Measurements from ENCODE around the gene TXNIP.

TXNIP gene

DNA sequence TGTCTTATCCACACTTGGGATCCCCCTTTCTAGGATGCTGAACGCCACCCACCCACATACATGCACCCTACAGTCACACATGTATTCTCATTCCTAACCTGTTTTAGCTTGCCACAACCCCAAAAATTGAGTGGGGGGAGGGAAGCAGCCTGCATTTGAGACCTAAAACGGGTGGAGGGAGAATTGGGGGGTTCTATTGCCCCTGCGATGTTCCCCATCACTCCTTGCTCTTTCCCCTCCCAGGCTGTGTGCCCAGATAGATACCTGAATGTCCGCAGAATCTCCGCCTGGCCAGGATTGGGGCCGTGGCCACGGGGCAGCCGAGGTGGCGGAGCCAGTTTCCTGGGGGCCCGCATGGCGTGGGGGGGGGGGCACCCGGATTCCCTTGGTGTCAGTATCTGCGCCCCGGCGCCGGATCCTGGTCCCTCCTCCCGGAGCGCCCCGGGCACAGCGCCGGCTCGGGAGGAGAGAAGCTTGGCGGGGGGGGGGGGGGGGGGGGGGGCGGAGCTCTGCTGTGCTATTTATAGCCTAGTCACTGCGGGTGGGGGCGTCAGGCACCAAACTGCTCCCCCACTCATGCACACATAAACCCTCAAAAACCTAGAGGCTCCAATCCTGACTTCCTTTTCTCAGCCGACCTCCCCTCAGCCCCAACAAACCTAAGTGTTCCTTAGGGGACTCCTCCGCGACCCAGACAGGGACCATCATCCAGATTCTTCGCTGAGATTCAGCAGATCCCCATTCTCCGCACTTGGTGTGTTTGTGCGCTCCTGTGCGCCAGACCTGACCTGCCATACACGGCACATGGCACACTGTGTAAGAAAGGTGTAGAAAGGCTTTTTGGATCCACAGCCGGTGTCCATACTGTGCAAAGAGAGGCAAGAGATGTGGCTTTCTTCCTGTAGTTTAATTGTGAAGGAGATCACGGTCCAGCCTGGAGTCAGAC, 33.9 kb downstream of the TXNIP start:
- DNase-seq (ENCODE audit: low read depth), result no peak

DNA sequence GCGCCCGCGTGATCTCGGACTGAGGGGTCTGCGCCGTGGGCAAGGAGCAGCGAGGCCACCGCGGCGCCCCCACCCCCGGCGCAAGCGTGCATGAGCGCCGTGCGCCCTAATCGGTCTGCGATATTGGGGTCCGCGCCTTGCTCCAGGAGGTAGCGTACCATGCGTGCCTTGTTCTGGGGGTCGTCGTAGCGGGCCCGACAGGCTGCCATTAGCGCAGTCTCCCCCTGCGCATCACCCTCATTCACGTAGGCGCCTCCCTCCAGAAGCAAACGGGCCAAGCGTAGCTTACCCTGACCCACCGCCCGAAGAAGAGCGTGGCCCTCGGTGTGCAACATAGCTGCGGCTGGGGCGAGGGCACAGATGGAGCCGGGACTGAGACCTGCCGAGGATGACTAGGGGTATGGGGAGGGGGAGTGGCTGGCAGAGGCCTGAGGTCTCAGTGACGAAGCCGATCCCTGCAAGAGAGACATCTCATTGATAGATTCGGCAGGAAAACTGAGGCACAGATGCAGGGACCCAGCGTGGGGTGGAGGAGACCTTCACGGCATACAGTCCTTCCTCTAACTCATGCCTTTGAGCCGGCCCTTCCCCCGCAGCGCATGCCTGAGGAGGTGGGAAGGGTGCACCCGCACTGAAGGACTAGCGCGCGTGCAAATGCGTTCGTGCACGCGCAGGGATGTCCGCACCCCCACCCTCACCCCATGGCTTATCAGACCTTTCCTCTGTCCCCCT, 34.8 kb downstream of the TXNIP start:
- no peak for DNase-seq (ENCODE audit: low read depth)

DNA sequence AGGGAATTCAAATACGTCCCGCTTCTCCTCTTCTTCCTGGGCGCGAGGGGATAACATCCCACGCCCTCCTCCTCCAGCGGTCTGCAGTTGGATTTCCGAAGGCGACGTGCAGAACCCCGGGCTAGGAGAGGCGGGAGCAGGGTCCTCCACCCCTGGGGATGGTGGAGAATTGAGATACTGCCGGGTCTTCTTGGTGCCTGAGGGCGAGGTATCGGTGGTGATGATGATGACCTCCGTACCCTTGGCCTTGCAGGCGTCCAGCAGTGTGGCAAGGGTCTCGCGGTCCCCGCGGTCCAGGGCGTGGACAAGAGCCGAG, 35.3 kb downstream of the TXNIP start:
- DNase-seq (ENCODE audit: low read depth), result no peak

DNA sequence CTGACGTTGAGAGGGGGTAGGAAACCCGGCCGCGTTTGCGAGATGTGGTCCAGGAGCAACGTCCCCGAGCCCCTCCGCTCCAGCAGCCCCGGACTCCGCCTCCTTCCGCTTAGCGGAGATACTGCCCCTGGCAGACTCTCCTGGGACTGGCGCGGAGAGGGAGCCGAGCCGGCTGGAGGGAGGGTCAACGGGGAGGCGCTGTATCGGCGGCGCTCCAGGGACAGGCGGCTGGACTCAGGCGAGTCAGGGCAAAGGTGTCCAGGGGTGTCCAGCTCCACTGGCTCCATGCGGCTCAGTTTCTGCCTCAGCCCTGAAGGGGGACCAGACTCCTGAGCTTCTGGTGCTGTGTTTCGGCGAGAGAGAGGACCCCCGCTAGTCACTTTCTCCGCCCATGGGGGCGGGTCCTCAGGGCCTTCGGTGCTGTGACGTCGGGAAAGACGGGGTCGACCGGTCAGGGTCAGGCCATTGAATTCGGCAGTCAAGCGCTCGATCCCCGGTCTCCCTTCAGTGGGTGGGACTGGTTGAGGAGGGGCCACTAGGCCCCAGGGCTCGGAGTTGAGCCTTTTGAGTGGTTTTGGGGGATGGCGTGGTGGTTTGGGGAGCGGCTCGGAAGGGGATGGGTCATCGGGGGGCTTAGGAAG, 35.8 kb downstream of the TXNIP start:
- peak; percentile 60 for DNase-seq (ENCODE audit: low read depth)

DNA sequence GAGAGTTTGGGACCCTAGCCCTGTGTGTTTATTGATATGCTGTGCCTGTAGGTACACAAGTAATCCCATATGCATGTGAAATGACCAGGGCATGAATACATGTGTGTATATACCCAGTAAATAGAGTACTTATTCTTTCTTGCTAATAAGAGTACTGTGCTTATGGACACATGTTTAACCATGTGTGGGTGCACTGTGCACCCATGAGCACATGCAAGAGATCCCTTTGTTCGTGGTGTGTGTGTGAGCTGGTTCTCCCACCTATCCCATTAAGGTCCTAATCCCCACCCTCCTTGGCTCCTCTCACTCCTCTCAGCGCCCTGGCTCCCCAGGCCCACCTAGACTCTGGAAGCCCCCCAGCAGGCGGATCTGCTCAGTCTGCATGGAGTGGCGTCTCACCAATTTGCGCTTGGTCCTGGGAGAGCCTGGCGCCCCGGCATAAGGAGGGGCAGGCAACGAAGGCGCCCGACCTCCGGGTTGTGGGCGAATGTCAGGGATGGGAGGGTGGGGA, 36.4 kb downstream of the TXNIP start:
- DNase-seq (ENCODE audit: low read depth), result no peak

DNA sequence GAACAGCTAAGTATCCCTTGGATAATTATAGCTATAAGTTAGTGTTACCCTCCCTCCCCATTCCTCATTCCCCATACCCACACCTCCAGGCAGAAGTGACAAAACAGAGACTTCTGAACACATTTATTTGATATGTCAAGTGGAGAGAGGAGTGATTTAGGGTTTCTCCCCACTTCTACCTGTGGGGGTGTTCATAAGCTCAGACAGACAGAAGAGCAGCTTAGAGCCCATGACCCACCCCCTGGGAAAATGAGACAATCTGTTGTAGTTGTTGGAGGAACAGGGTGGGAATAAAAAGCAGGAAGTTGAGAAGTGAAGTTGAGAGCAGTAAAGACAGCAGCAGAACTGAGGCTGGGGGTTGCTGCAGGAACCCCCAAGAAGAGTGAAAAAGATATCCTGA, 37.0 kb downstream of the TXNIP start:
- DNase-seq (ENCODE audit: low read depth), result no peak

DNA sequence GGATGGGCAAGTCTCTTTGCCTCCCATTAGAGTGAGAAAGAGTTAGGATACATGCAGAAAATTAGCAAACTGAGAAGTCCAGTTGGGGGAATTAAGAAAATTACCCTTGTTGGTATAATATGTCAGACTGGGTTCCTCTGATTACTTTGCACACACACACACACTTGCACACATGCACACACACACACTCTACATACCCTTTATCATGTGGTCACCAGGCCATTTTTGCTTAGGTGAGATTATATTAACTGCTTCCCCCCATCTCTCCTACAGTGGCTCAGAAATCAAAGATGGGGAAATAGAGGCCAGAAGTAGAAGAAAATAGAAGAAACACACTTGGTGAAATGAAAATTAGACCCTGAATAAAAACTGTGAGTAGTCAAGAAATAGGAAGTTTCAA, 37.6 kb downstream of the TXNIP start:
- no peak for DNase-seq (ENCODE audit: low read depth)

DNA sequence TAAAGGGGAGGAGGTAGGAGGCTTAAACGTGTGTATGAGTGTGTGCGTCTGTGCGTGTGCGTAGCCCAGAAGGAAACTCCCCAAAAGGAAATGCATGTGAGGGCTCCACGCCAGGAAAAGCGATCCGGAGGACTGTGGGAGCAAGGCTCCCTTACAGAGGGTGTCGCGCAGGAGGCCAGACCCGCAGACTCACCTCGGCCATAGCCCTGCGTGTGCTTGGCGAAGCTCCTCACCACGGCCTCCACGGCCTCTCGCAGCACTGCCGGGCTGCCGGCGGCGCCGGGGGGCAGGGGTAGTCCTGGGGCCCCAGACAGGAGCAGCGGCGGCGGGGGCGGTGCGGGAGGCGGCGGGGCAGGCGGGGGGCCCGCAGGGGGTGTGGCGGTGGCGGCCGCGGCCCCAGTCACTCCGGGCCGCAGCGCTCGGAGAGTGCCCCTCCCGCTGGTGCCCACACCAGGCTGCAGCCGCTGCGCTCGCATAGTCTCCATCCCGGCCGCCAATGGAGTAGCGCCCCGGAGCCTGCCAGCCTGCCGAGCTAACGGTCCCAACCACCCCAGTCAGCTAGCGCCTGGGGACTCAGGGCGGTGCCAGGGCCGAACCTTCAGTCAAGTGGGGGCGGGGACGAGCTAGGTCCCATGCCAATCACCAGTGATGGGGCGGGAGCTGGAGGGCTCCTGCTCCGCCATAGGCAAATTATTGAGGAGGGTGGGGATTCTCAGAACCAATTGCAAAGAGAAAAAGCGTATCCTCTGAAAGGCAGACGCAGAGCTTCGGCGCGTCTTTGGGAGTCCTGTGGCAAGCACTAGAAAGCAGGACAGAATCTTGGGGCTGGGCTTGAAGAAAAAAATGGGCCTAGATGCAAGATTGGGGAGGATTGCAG, 38.7 kb downstream of the TXNIP start, which contains the start of gene LIX1L:
Gene LIX1L (minus strand): TSS at position 575 of the 877 bp plus-strand sequence. CDS start 90 bp downstream, at position 485.
- DNase-seq (ENCODE audit: low read depth), result peak; percentile 78

DNA sequence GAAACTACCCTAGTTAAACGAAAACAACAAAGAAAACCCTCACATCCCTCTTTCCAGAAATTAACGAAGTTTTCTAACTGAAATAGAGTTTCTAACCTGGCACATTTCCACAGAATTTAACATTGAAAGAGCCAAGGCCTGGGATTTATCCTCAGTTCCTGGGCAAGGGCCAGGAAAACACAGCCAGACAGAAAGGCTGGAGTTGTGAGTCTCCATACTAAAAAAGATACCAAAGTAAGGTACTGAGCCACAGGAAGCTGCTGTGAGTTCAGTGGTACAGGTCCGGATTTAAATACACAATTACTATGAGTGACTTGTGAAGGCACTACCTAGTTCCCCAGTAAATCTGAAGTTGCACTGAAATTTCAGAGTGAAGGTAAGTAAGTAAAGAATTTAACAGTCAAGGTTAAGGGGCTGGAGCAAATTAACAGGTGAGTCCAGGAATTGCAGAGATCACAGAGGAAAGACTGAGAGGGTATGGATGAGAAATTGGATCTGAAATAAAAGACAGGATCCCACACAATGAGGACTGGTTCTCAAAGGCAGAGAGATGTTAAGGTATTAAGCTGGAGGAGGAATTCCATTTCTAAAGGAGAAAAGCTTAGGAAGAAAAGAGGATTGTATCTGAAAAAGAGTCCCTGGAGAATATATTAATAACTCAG, 39.5 kb downstream of the TXNIP start:
- no peak for DNase-seq (ENCODE audit: low read depth)

DNA sequence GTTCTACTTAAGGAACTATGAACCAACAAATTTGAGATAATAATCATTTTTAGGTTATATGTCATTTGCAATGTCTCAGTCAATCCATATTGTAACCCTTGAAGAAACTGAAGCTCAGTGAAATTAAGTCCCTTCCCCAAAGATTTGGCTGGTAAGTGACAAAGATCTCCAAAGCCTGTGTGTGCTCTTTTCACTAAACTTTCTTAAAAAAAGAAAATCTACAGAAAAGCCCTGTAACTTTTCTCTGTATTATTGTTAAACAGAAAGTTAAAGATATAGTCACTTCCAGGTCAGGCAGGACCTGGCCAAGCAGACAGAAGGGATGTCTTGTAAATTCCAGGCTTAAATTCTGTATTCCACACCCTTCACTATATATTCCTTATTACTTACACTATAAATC, 40.0 kb downstream of the TXNIP start:
- DNase-seq (ENCODE audit: low read depth), result no peak

DNA sequence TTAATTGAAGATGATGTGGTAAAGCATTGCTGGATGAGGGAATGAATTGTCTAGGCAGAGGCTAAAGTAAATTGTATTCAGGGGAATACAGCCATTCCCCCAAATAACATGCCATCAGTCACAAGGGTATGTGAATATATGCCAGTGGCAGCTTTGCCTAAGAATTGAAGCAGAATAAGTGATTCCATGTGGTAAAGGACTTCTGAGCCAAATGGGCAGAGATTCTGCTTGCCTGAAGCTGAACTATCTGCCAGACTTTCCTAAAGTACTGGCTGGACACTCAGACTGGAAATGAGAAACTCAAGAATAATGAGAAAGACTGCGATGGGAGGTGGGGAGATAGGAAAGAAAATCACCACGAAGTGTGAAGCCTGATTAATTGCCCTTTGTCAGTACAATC, 40.9 kb downstream of the TXNIP start:
- no peak for DNase-seq (ENCODE audit: low read depth)

DNA sequence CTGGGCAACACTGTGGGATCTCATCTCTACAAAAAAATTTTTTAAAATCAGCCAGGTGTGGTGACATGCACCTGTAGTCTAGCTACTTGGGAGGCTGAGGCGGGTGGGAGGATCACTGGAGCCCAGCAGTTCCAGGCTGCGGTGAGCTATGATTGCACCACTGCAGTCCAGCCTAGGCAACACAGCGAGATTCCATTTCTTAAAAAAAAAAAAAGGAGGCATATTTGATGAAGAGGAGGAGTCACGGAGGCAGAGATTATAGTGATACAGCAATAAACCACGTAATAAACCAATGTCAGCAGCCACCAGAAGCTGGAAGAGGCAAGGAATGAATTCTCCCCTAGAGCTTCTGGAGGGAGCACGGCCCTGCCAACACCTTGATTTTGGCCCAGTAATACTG, 42.5 kb downstream of the TXNIP start:
- no peak for DNase-seq (ENCODE audit: low read depth)

DNA sequence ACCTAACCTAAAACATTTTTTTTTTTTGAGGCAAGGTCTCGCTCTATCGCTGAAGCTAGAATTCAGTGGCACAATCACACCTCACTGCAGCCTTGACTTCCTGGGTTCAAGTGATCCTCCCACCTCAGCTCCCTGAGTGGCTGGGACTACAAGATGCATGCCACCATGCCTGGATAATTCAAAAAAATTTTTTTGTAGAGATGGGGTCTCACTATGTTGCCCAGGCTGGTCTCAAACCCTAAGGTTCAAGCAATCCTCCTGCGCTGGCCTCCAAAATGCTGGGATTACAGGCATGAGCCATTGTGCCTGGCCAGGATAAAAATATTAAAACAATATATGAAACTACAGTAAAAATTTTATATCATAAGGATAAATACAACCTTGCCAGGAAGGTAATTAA, 43.5 kb downstream of the TXNIP start:
- no peak for DNase-seq (ENCODE audit: low read depth)

DNA sequence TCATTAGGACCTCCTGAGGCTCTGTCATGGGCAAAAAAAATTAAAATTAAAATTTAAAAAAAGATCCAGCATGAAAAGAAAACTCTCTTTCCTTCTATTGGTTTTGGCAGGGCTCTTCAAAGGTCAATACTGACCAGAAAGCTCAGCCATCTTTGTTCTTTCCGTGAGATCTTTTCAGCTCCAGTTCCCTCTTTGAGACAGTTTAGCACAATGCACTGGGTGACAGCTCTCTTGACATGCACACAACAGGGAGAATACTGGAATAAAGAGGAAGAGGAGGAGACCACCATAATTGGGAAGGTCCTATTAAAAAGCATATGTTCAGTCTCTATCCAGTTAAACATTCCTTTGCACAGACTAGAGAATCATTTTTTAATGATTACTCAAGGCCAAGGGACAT, 44.9 kb downstream of the TXNIP start:
- no peak for DNase-seq (ENCODE audit: low read depth)

DNA sequence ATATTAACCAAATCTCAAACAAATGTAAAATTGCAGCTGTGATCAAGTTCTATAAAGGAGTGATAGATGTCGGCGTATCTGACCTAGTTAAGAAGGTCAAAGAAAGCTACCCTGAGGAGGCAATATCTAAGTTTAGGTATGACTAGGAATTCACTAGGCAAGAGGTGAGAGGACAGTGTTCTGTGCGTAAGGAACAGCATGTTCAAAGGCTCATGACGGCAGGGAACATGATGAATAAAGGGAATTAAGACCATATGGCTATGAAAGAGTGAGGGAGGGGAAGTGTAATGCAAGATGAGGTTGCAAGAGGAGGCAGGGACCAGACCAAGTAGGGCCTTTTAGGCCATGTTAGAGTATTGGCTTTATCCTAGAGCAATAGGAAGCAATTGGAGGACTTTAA, 47.2 kb downstream of the TXNIP start:
- no peak for DNase-seq (ENCODE audit: low read depth)

DNA sequence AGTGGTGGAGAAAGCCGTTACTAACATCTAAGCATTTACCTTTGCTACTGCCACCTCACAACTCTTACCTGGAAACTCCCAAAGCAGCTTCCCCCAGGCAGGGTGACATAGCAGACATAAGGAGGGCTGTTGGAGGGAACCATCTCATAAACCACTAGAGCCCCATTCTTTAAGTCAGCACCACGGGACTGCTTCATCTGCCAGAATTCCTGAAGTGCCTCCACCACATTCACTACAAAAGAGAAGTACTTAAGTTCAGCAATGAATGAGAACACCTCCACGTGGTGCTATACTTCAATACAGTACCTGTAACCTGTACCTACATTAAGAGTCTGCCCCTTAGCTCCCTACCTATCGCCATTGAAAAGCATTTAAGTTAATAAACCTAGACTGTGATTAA, 48.8 kb downstream of the TXNIP start:
- DNase-seq (ENCODE audit: low read depth), result no peak

DNA sequence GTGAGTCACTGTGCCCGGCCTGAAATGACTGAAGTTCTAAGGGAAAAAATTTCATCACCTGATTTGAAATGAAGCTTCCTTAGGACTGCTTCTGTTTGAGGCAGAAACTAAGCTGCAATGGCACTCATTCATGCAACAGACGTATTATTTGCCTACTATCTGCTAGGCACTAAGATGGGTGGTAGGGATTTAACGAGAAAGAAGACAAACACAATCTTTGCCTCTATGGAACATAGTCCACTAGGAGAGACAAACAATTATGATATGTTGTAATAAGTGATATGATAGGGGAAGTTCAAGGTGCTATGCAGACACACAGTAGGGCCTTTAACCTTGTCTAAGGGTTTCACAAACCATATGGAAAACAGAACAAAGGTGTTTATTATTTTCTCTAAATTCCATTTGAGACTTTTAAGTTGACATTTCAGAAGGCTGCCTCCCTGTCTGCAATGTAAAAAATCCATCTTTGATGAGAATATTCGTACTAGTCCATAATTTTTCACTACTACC, 49.8 kb downstream of the TXNIP start:
- no peak for DNase-seq (ENCODE audit: low read depth)

DNA sequence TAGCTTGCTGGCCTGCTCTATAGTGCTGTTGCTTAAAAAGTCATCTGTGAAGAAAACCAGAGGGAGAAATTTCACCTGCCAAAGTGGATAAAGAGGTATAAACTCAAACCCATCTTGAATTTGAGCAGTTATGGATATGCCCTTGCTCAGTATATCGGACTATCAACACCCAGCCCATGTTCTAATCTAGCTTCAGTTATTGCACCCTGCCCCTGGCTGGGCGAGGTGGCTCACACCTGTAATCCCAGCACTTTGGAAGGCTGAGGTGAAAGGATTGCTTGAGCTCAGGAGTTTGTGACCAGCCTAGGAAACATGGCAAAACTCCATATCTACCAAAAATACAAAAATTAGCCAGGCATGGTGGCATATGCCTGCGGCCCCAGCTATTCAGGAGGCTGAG, 51.8 kb downstream of the TXNIP start:
- DNase-seq (ENCODE audit: low read depth), result no peak

DNA sequence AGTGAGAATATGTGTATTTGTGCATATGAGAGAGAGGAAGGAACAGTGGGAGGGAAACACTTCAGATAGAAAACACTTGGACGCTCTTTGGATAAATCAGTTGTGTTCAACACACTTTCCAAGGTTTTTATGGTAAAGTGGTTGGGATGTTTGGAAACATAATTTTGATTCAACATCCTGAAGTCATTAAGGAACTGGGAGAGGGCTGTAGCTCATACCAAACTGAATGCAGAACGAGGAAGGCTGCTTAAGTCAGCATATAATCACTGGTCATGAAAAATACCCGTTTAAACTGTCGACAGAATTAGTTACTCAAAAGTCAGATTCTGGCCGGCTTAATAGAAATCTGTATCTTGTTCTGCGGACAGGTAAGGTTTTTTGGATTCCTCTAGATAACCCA, 53.5 kb downstream of the TXNIP start:
- DNase-seq (ENCODE audit: low read depth), result no peak
